Measurements from ENCODE around the gene CTNNA2.

CTNNA2 gene

GRCh38 chr2:80363330-80363729 is 850.5 kb downstream of the CTNNA2 start:
- no peak for DNase-seq

GRCh38 chr2:80363791-80364349 is 851.0 kb downstream of the CTNNA2 start:
- DNase-seq, result no peak

- no peak for DNase-seq
These were observed 851.8 kb downstream of the CTNNA2 start for GRCh38 chr2:80364524-80365212.

- DNase-seq, result no peak
These were observed 852.9 kb downstream of the CTNNA2 start for GRCh38 chr2:80365762-80366161.

- no peak for DNase-seq
These were observed 857.6 kb downstream of the CTNNA2 start for GRCh38 chr2:80370375-80371009.

GRCh38 chr2:80374105-80374504 is 861.3 kb downstream of the CTNNA2 start:
- no peak for DNase-seq

GRCh38 chr2:80377071-80377470 is 864.2 kb downstream of the CTNNA2 start:
- no peak for DNase-seq

- no peak for DNase-seq
These were observed 867.9 kb downstream of the CTNNA2 start for GRCh38 chr2:80380736-80381135.

- no peak for DNase-seq
These were observed 868.8 kb downstream of the CTNNA2 start for GRCh38 chr2:80381666-80382065.

GRCh38 chr2:80392441-80392840 is 879.6 kb downstream of the CTNNA2 start:
- no peak for DNase-seq

- no peak for DNase-seq
These were observed 881.1 kb downstream of the CTNNA2 start for GRCh38 chr2:80393991-80394390.

GRCh38 chr2:80395251-80395650 is 882.4 kb downstream of the CTNNA2 start:
- DNase-seq, result no peak

GRCh38 chr2:80396276-80396675 is 883.4 kb downstream of the CTNNA2 start:
- DNase-seq, result no peak

GRCh38 chr2:80403081-80403480 is 890.2 kb downstream of the CTNNA2 start:
- DNase-seq, result no peak

- DNase-seq, result no peak
These were observed 894.5 kb downstream of the CTNNA2 start for GRCh38 chr2:80407377-80407776.

- DNase-seq, result no peak
These were observed 897.5 kb downstream of the CTNNA2 start for GRCh38 chr2:80410346-80410745.

GRCh38 chr2:80413136-80413535 is 900.3 kb downstream of the CTNNA2 start:
- DNase-seq, result no peak

- DNase-seq, result no peak
These were observed 904.9 kb downstream of the CTNNA2 start for GRCh38 chr2:80417737-80418136.

- no peak for DNase-seq
These were observed 907.8 kb downstream of the CTNNA2 start for GRCh38 chr2:80420530-80421208.

GRCh38 chr2:80429251-80429650 is 916.4 kb downstream of the CTNNA2 start:
- no peak for DNase-seq

GRCh38 chr2:80437959-80438358 is 925.1 kb downstream of the CTNNA2 start:
- DNase-seq, result no peak

GRCh38 chr2:80438686-80439085 is 925.8 kb downstream of the CTNNA2 start:
- no peak for DNase-seq

GRCh38 chr2:80454628-80455027 is 941.8 kb downstream of the CTNNA2 start:
- no peak for DNase-seq

GRCh38 chr2:80459028-80459427 is 946.2 kb downstream of the CTNNA2 start:
- DNase-seq, result no peak

All from NCI-H2029 treated with DMSO at 0.1 percent for 48 hours (cell line).